Stimulated activated CD4-positive, alpha-beta T cell treated with anti-CD3 and anti-CD28 coated beads, Interleukin-4, amount 100 ng/mL, for 4 hours (primary cell): ENCODE results near the gene MRPL45.

ENCODE experiments used
- DNase-seq, 2 experiments: peaks; one replicate each; pipeline ENCODE4 v3.0.0-alpha.2; 2020

Gene MRPL45

GRCh38 chr17:38349097-38349730, 52.2 kb downstream of the MRPL45 start:
- peak; percentile 78 to 81 for DNase-seq

- DNase-seq: no peak
These were observed 53.1 kb downstream of the MRPL45 start for GRCh38 chr17:38350035-38350434.

GRCh38 chr17:38351412-38352222, 54.6 kb downstream of the MRPL45 start, which contains the start of gene SOCS7:
Gene SOCS7, plus strand, starts transcription at chr17:38351844. Its CDS starts 209 bp downstream, at chr17:38352053.
- DNase-seq: peak; percentile 89 to 97

- DNase-seq: peak in 1 of 2 experiments; percentile 3
These were observed 55.5 kb downstream of the MRPL45 start for GRCh38 chr17:38352245-38353085.

- no peak for DNase-seq
These were observed 56.2 kb downstream of the MRPL45 start for GRCh38 chr17:38353086-38353604.

- DNase-seq: no peak
These were observed 56.7 kb downstream of the MRPL45 start for GRCh38 chr17:38353668-38354067.

- DNase-seq: no peak
These were observed 57.5 kb downstream of the MRPL45 start for GRCh38 chr17:38354466-38354865.

- no peak for DNase-seq
These were observed 58.3 kb downstream of the MRPL45 start for GRCh38 chr17:38355251-38355650.

GRCh38 chr17:38357486-38358123, 60.6 kb downstream of the MRPL45 start:
- DNase-seq: no peak

GRCh38 chr17:38358586-38359513, 61.9 kb downstream of the MRPL45 start:
- no peak for DNase-seq

GRCh38 chr17:38361694-38362465, 64.9 kb downstream of the MRPL45 start:
- DNase-seq: no peak

- DNase-seq: no peak
These were observed 66.0 kb downstream of the MRPL45 start for GRCh38 chr17:38363016-38363415.

GRCh38 chr17:38364741-38365140, 67.8 kb downstream of the MRPL45 start:
- DNase-seq: no peak

GRCh38 chr17:38369124-38369886, 72.3 kb downstream of the MRPL45 start:
- DNase-seq: no peak
